Effector memory CD4-positive, alpha-beta T cell (primary cell): ENCODE measurements around the gene PARD3B.

Experiments used
- DNase-seq, 3 donors: peaks; one replicate each; pipeline ENCODE4 v3.0.0-alpha.2; 2020
- H3K27ac ChIP-seq: 2 replicates; pipeline ENCODE4 v1.7.0; 2013; ENCODE audit warnings: mild to moderate bottlenecking, low read length, moderate library complexity; ENCODE audit not compliant: insufficient read depth, poor library complexity, severe bottlenecking
- H3K27me3 ChIP-seq: replicated peaks from 2 replicates; pipeline ENCODE4 v1.7.0; 2013; ENCODE audit warnings: mild to moderate bottlenecking, low read length; ENCODE audit not compliant: insufficient read depth, control insufficient read depth, poor library complexity, severe bottlenecking
- H3K36me3 ChIP-seq: 2 replicates; pipeline ENCODE4 v1.7.0; 2013; ENCODE audit warnings: mild to moderate bottlenecking, low read length, moderate library complexity; ENCODE audit not compliant: control insufficient read depth, insufficient read depth
- H3K4me1 ChIP-seq: 2 replicates; pipeline ENCODE4 v1.7.0; 2013; ENCODE audit warnings: low read length, mild to moderate bottlenecking; ENCODE audit not compliant: control insufficient read depth, insufficient read depth, poor library complexity, severe bottlenecking
- H3K4me3 ChIP-seq: 2 replicates; pipeline ENCODE4 v1.7.0; 2013; ENCODE audit warnings: low read length, low read depth, mild to moderate bottlenecking; ENCODE audit not compliant: insufficient read depth, poor library complexity, severe bottlenecking
- H3K9me3 ChIP-seq: 2 replicates; pipeline ENCODE4 v1.7.0; 2013; ENCODE audit warnings: mild to moderate bottlenecking, low read length, moderate library complexity; ENCODE audit not compliant: control insufficient read depth

Gene PARD3B

GRCh38 chr2:204514439-204514838 lies 30.8 kb upstream of the PARD3B start:
- no peaks in the 10 kb centered on the region for H3K27me3 ChIP-seq
- no peaks in the 10 kb centered on the region for H3K4me1 ChIP-seq
- no peak overlapping the region for H3K27ac ChIP-seq
- H3K36me3 ChIP-seq, result no peaks in the 10 kb centered on the region
- DNase-seq, result no peak
- no peak overlapping the region for H3K4me3 ChIP-seq
- H3K9me3 ChIP-seq, result no peaks in the 10 kb centered on the region

- H3K4me3 ChIP-seq, result no peak overlapping the region
- no peak overlapping the region for H3K27ac ChIP-seq
- H3K27me3 ChIP-seq, result no peaks in the 10 kb centered on the region
- H3K9me3 ChIP-seq, result no peaks in the 10 kb centered on the region
- H3K36me3 ChIP-seq, result no peaks in the 10 kb centered on the region
- DNase-seq, result no peak
- H3K4me1 ChIP-seq, result no peaks in the 10 kb centered on the region
Measured at GRCh38 chr2:204515416-204515815, 29.9 kb upstream of the PARD3B start.

DNA sequence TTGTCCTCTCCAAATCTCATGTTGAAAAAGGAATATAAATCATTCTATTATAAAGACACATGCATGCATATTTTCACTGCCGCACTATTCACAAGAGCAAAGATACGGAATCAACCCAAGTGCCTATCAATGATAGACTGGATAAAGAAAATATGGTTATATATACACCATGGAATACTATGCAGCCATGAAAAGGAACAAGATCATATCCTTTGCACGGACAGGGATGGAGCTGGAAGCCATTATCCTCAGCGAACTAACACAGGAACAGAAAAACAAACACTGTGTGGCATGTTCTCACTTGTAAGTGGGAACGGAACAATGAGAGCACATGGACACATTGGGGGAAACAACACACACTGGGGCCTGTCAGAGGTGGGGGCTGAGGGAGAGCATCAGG lies 28.1 kb upstream of the PARD3B start:
- Histone ChIP-seq H3K27ac (no peak overlapping the region), H3K9me3 (no peaks in the 10 kb centered on the region), H3K27me3 (no peaks in the 10 kb centered on the region), H3K4me3 (no peak overlapping the region), H3K4me1 (no peaks in the 10 kb centered on the region), H3K36me3 (no peaks in the 10 kb centered on the region)
- DNase-seq, result no peak

GRCh38 chr2:204529795-204530463 lies 15.3 kb upstream of the PARD3B start:
- DNase-seq, result no peak
- Histone ChIP-seq H3K9me3 (no peaks in the 10 kb centered on the region), H3K36me3 (no peaks in the 10 kb centered on the region), H3K4me1 (no peaks in the 10 kb centered on the region), H3K27me3 (no peaks in the 10 kb centered on the region), H3K27ac (no peak overlapping the region), H3K4me3 (no peak overlapping the region)

GRCh38 chr2:204530464-204530805 lies 14.8 kb upstream of the PARD3B start:
- Histone ChIP-seq H3K4me1 (no peaks in the 10 kb centered on the region), H3K36me3 (no peaks in the 10 kb centered on the region), H3K27me3 (no peaks in the 10 kb centered on the region), H3K9me3 (no peaks in the 10 kb centered on the region), H3K4me3 (no peak overlapping the region), H3K27ac (no peak overlapping the region)
- DNase-seq, result no peak

DNA sequence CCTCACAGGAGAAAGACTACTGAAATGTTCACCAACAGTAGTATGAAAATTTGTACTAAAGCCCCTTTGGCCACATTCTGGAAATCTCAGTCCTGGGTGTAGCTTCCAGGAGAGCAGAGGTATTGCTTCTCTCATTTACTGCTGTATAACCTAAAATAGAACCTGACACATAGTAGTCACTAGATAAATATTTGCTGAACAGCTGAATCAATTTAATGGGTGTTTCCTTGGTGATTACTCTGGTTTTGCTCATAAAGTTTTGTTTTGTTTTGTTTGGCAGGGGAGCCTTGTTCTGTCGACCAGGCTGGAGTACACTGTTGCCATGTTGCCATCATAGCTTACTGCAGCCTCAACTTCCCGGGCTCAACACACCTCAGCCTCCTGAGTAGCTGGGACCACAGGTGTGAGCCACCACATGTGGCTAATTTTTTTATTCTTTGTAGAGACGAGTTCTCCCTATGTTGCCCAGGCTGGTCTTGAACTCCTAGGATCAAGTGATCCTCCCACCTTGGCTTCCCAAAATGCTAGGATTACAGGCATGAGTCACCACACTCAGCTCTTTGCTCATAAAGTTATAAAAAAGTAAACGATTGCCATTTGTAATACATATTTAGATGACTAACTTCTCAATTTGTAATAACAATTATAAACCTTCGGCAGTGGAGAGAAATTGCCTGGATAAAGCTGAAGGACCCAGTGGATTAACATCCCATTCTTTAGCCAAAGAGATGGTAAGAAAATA lies 11.5 kb upstream of the PARD3B start:
- no peaks in the 10 kb centered on the region for H3K9me3 ChIP-seq
- H3K27ac ChIP-seq, result no peak overlapping the region
- H3K4me3 ChIP-seq, result no peak overlapping the region
- no peak for DNase-seq
- H3K4me1 ChIP-seq, result no peaks in the 10 kb centered on the region
- no peaks in the 10 kb centered on the region for H3K27me3 ChIP-seq
- H3K36me3 ChIP-seq, result no peaks in the 10 kb centered on the region

DNA sequence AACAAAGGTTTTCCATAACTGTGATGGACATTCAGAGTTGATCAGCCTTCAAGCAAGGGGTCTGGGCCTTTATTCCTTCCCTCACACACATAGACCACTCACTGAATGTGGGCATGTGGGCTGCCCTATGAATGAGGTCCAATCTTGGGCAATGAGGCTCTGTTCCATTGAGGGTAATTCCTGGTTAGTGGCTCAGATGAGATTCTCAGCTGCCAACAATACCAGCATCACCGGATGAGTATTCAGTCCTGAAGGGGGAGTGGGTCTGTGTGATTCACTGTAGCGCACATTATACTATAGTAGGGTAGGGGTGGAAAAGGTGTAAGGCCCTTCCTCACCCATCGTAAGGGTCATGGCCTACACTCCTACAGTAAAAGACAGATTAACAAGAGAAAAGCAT lies 9.9 kb upstream of the PARD3B start:
- Histone ChIP-seq H3K27me3 (no peaks in the 10 kb centered on the region), H3K9me3 (no peaks in the 10 kb centered on the region), H3K27ac (no peak overlapping the region), H3K4me1 (no peaks in the 10 kb centered on the region), H3K36me3 (no peaks in the 10 kb centered on the region), H3K4me3 (no peak overlapping the region)
- DNase-seq, result no peak

DNA sequence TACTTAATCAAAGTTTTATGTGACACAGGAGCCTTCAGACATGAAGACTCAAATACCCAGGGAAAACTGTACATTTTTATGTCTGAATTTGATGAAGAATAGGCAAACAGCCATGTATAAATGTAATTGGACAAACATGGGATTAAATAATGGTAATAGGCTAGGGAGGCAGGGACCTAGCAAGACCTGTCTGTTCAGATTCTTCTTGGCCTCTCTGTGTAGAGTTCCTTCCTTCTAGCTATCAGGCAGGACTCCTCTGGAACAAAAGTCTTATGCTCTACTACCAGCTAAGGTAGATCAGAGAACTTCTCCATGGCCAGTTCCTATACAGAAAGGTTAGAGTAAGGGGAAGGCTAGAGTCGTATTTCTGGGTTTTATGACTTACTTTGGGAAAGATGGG lies 9.5 kb upstream of the PARD3B start:
- no peaks in the 10 kb centered on the region for H3K9me3 ChIP-seq

DNA sequence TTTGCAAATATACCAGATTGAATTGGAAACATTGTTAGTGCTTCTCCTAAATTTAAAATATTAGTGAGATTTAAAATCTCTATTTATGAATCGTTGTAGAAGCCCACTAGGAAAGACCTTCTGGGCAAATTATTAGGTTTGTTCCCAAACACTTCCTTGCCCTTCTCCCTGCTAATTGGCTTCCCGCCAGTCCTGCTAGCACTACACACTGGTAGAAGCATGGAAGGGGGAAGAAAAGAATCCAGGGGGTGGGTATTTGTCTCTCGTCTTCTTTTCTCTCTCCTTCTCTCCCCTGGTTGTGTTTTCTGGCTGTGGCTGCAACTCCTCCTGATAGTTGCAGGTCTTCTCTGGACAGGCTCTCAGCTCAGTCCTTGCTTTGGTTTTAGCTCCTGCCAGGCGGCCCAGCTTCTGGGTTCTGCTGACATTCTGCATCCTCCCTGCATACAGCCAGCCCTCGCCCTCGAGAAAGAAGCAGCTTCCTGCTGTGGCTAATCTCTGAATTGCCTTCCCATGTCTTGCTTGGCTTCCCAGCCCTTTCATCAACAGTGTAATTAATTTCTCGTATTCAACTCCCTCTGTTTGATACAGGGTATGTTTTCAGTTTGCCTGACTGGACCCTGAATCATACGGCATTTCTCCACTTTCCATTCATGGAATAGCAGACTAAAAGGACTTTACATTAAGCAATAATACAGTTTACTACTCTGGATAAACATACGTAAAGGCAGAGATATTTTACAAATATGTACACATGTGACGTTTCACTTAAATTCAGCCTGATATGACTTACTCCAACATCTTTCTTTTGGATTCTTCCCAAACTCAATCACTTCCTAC lies 6.9 kb upstream of the PARD3B start:
- Histone ChIP-seq H3K4me1 (no peaks in the 10 kb centered on the region), H3K27ac (no peak overlapping the region), H3K27me3 (no peaks in the 10 kb centered on the region), H3K4me3 (no peak overlapping the region), H3K36me3 (no peaks in the 10 kb centered on the region), H3K9me3 (no peaks in the 10 kb centered on the region)
- no peak for DNase-seq

More for the DNA sequence above, 9.5 kb upstream of the PARD3B start:
- H3K4me1 ChIP-seq, result no peaks in the 10 kb centered on the region
- no peak overlapping the region for H3K4me3 ChIP-seq
- no peak overlapping the region for H3K27ac ChIP-seq
- no peak for DNase-seq
- no peaks in the 10 kb centered on the region for H3K27me3 ChIP-seq
- H3K36me3 ChIP-seq, result no peaks in the 10 kb centered on the region

DNA sequence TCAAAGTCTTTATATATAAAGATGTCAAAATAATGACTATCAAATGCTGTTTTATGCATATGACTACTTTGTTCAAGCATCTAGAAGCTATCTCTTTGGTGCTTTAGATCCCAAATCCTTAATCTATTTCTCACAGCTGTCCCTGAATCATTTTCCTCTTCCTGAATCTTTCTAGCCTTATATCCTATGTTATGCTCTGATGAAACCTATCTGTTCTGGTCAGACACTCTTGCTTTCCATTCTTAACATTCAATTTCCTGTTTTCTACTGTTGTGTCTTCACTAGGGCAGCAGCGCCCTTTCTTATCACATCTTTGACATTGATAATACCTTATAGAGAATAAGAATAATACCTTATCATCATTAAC lies 6.3 kb upstream of the PARD3B start:
- no peak for DNase-seq
- H3K27me3 ChIP-seq, result no peaks in the 10 kb centered on the region
- no peak overlapping the region for H3K27ac ChIP-seq
- no peaks in the 10 kb centered on the region for H3K36me3 ChIP-seq
- H3K4me1 ChIP-seq, result no peaks in the 10 kb centered on the region
- H3K4me3 ChIP-seq, result no peak overlapping the region
- no peaks in the 10 kb centered on the region for H3K9me3 ChIP-seq
